Posterior cingulate gyrus (tissue), 11 donors: ENCODE measurements around the gene HOXB2.

Source experiments
- DNase-seq, 10 donors: peaks; one replicate each; pipeline versions ENCODE4 v3.0.0 to v3.0.0-alpha.2; 2020 to 2021; ENCODE audit warnings: mixed read lengths in 3 of 10
- intact Hi-C: fragments of 100-400 bp; cut with DNase I; formaldehyde crosslinking; loops from one replicate; pipeline ENCODE4 v1.15.1; 2023

HOXB2 gene

GRCh38 chr17:48555258-48556228 lies 10.6 kb upstream of the HOXB2 start:
- no peak for DNase-seq
- intact Hi-C loops: no loop called here

DNA sequence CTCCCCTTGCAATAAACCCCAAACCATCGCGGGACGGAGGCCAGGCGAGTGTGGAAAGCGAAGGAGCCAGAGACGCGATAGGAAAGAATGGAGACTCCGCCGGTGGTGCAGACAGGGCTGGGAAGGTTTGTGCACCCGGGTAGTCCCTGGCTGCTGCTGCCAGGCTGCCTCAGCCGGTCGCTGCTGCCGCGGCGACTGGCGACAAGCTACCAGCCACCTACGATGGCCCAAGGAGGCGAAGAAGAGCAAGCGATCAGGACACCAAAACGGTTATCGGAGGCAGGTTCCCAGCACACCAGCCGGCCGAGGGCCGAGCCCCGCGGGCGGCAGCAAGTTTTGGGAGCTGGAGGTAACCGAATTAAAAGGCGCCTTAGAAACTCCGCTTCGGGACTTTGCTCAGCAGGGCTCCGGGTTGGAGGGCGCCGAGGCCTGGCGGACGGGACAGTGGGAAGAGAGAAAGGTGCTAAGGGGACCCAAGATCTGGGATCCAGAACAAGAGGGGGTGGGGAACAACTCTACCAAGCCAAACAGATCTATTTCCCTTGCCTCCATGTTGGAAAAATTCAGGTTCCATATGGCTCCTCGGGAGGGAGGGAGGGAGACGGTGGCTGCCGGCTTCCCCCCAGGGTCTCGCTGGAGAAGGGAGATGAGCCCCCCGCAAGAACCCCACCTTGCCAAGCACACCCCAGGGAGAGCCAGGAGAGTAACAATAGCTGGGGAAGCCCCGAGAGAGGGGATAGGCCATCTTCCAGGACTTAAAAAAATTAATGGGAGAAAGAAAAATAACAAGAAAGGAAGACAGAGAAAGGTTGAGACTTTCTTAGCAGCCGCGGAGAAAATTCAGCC lies 9.7 kb upstream of the HOXB2 start:
- DNase-seq: no peak
- intact Hi-C loops: no loop called here

DNA sequence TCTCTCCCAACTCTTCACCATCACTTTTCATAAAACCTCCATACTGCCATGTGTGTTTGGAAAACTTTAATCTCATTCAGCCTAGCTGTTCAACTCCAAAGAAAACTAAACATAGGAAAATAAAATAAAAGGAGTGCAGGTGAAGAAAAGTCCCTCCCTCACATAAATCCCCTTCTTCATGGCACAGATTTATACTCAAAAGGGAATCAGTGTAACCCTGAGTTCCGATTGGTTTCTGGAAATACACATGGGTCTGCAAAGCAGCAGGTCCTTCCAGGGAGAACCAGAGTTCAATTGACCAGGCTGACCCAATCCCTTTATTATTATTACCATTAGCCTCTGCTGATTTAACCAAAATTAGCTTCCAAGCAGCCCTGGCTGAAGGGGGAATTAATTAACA lies 8.9 kb upstream of the HOXB2 start:
- intact Hi-C loops: no loop called here
- DNase-seq: no peak

DNA sequence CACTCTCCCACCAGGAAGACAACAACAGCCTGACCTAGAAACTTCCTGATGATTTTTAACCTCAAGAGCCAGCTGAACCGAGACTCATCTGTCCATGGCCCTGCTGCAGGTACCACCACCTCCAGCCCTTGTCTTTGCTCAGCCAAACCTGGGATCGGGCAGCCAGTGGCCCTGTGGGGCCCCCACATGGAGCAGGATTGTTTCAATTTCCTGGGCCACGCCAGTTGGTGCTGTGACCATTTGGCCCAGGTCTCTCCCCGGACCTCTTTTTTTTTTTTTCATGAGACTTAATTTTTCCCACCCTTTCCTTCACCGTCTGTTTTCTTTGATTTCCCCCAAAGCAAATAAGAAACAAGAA lies 8.3 kb upstream of the HOXB2 start:
- intact Hi-C loops: no loop called here
- no peak for DNase-seq

DNA sequence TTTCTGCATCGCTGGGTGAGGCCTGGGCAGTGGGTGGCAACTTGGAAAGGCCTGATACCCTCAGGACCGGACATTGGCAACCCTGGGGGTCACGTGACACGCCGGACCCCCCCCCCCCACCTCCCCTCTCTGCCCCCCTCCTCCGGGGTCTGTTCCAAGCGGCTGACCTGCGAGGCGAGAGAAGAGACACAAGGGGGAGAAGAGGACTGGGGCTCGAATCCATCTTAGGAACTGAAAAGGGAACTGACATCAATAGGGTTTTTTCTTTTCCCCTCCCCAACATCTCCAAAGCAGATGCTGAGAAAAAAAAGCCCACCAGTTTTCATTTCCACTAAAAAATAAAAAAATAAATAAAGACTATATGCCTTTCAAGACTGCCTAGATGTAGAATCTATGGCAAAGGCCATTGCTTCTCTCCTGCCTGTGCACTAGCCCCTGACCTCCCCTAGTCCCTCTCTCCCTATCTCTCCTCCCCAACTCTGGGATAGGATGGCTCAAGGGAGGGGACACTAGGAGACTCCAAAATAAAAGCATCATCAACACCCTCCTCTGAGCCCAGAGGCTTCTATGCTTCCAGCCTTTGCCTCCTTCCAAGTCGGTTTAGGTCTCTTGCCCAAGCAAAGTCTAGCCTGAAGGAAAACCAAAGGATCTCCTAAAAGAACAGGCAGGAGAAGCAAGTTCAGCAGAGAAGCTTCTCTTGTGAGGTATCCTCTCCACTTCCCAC lies 7.7 kb upstream of the HOXB2 start:
- intact Hi-C loops: no loop called here
- DNase-seq: no peak

DNA sequence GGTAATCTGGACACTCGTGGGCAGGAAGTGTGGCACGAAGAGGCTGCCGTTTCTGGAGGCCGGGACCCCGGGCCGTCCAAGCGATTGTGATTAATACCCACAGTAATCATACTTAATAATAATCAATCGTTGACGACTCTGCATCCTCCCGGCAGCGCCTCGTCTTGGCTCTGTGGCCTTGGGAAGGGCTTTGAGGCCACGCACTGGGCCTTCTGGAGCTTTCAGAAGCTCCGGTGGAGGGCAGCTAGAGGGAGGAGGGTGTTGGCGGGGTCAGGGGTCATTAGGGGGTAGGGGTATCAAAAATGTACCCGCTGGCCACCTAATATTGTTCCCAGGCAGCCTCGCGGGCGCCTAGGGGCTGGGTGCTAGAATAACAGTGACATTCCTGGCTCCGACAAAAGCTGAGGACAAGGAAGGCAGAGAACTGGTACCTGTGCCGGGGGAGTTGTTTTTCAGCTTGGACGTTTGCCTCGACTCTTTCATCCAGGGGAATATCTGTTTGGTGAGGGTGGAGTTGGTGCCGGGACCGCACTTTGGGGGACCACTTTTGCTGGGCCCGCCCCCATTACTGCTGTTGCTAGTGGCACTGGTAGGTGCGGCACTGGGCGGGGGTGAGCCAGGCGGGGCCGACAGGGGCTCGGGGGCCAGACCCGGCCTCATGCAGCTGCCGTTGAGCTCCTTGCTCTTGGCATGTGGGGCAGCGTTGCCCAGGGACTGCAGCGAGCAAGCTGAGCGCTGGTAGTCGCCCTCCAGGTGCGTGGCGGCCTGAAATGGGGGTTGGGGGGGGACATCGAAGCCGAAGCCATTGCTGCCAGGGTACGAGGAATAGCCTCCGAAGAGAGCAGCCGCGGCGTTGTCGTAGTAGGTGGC lies 6.9 kb upstream of the HOXB2 start:
- intact Hi-C loops: no loop called here
- DNase-seq: peak in 1 of 10 donors; percentile 81

DNA sequence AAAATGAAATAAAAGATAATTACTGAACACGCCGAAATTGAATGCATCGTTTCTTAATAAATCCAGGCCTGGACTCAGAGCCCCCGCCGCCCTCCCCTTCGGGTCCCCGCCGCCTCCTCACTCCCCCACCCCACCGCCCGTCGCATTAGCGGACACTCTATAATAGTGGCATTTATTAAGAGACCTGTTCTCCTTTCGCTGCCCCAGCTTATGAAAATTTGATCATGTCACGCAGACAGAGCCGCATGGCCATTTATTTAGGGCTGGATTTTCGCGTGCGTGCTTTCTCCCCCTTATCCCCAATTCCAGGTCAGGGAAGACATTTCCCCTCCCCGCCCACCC lies 6.3 kb upstream of the HOXB2 start:
- DNase-seq: no peak
- intact Hi-C loops: no loop called here

GRCh38 chr17:48550502-48551213 lies 5.7 kb upstream of the HOXB2 start:
- no peak for DNase-seq
- intact Hi-C loops: no loop called here

DNA sequence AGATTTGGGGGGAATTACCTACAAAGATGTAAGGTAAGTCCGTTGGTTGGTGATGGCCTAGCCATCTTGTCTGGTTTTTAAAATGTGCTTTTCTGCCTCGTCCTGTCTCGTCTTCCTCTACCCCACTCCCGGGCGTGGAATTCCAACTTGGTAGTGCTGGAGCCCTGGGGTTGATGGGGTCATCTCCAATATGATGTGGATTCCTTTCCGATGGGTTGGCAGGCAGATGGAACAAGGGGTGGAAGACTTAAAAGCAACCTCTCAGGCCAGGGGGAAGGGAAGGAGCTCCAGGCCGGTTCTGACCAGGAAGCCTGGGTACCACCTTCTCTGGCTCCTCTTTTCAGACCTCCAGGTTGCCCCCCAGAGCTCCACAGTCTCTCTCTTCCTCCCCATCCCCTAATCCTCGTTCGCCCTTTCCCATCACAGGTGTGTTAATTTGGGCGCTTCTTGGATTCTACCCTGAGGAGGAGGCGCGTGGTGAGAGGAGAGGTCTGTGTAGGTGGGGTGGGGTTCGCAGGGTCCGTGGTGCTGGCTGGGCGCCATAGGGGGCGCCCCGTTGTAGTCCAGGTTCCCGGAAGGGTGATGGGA lies 5.1 kb upstream of the HOXB2 start:
- intact Hi-C loops: no loop called here
- no peak for DNase-seq

- DNase-seq: no peak
- intact Hi-C loops: no loop called here
Measured at GRCh38 chr17:48549281-48549630, 4.3 kb upstream of the HOXB2 start.

GRCh38 chr17:48548523-48549280 lies 3.8 kb upstream of the HOXB2 start:
- intact Hi-C loops: no loop called here
- no peak for DNase-seq

- DNase-seq: no peak
- intact Hi-C loops: no loop called here
Measured at GRCh38 chr17:48547808-48548522, 3.1 kb upstream of the HOXB2 start.

DNA sequence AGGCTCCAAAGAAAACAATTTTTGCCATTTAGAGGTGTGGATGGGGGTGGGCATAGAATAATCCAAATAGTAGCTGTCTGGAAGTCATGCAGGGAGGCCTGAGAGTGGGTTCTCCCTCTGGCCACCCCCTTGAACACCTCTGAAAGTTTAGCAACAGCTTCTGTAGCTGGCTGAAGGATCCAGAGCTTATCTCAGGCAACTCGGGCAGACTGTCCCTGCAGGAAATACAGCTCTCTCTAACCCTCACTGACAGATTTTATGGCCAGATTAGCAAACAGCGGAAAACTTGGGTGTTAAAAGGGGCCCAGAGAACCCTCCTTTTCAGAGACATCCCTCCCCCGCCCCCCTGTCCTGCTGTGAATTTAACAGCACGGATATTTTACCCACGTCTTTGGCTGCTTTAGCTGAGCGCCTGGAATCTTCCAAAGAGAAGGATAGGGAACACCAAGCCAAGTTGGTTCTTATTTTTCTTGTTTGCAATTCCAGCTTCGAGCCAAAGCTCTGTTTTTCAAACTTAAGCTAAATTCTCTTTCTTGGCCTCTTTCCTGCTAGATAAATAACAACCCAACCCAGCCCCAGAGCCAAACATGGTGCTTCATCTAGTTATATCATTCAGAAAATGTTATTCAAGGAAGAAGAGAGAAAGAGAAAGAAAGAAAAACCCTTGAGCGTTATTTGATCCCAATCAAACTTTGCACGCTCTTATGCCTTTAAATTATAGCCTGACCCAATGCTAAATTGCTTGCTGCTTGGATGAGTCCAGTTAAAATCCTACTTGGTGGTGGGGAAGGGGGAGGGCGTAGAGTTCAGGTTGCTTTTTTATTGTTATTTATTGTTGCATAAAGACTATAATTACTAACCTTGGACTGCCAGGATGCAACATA lies 2.3 kb upstream of the HOXB2 start:
- intact Hi-C loops: no loop called here
- DNase-seq: no peak

GRCh38 chr17:48546137-48546923 lies 1.4 kb upstream of the HOXB2 start:
- DNase-seq: no peak
- intact Hi-C loops: no loop called here

- intact Hi-C loops: no loop called here
- DNase-seq: no peak
Measured at GRCh38 chr17:48545539-48545938, 630 bp upstream of the HOXB2 start.

DNA sequence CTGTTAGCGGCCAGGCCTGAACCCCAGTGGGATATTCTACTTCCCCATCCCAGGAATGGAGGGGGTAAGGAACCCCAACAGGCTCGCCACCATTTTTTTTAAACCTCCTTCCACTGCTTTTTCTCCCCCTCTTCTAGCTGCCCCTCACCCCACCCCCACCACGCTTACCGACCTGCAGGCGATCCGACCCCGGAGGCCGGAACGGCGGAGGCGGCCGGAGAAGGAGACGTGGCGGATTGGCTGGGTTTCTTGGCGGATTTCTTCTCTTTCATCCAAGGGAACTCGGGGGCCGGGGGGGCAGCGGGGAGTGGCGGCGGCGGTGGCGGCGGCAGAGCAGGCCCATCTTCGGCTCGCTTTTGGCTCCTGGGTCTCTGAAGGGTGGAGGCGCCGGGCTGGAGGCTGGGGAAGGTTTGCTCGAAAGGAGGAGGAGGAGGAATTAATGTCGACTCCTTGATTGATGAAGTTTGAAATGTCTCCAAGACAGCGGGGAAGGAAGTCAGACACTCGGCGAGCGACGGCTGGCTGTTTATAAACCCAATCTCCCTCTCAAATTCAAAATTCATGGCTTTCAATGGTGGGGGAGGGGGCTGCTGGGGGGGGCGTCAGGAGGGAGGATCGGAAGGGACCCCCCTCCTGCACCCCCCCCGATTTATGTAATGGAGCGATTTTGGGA lies 424 bp downstream of the HOXB2 start:
- no peak for DNase-seq
- intact Hi-C loops: no loop called here
